ENCODE measurements around the gene DENND4C. TPM values are rescaled to one million over a fixed set of nuclear protein-coding genes. Genes with fewer than 3 reads are reported as not detected.
"Not testable (repeated sequence)": the region's sequence is repeated elsewhere in the genome, so short reads cannot be mapped to it uniquely, and the experiment has no call there.

DENND4C gene
- total RNA-seq, 3 donors from 2014 or later (not counting 1 experiment from before 2014, with no cell fraction given), result 82.6 to 115 (median 100) TPM

GRCh38 chr9:19188771-19189170 lies 41.7 kb upstream of the DENND4C start:
- Mint-ChIP-seq H3K4me3 (no peak overlapping the region), H3K27me3 (ENCODE audit: low read depth in 2 of 2) (no peaks in the 10 kb centered on the region), H3K9me3 (no peaks in the 10 kb centered on the region), H3K4me1 (peaks cover 25 to 32% of the 10 kb centered on the region in 2 donors), H3K36me3 (no peaks in the 10 kb centered on the region), H3K27ac (no peak overlapping the region)
- H3K36me3 ChIP-seq (ENCODE audit: control insufficient read depth, insufficient read depth, low read length), result no peaks in the 10 kb centered on the region
- ATAC-seq, result no peak
- intact Hi-C loops (cut with micrococcal nuclease), result no loop called here
- H3K27ac ChIP-seq (ENCODE audit: low read length), result no peak overlapping the region
- no peak overlapping the region for H3K4me3 ChIP-seq (ENCODE audit: low read length)
- no peak for DNase-seq
- no peaks in the 10 kb centered on the region for H3K9me3 ChIP-seq (ENCODE audit: control insufficient read depth, insufficient read depth, low read length)
- 96% methylated on average over 4 of the region's 5 CpGs for WGBS (ENCODE audit: insufficient coverage)
- peaks cover 23% of the 10 kb centered on the region for H3K4me1 ChIP-seq (ENCODE audit: control insufficient read depth, insufficient read depth, low read length)
- TF ChIP-seq, protein P1, sequence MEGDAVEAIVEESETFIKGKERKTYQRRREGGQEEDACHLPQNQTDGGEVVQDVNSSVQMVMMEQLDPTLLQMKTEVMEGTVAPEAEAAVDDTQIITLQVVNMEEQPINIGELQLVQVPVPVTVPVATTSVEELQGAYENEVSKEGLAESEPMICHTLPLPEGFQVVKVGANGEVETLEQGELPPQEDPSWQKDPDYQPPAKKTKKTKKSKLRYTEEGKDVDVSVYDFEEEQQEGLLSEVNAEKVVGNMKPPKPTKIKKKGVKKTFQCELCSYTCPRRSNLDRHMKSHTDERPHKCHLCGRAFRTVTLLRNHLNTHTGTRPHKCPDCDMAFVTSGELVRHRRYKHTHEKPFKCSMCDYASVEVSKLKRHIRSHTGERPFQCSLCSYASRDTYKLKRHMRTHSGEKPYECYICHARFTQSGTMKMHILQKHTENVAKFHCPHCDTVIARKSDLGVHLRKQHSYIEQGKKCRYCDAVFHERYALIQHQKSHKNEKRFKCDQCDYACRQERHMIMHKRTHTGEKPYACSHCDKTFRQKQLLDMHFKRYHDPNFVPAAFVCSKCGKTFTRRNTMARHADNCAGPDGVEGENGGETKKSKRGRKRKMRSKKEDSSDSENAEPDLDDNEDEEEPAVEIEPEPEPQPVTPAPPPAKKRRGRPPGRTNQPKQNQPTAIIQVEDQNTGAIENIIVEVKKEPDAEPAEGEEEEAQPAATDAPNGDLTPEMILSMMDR (IDR thresholded peaks at IDR 0.05), result no peak
- no peaks in the 10 kb centered on the region for H3K27me3 ChIP-seq (ENCODE audit: control insufficient read depth, insufficient read depth, low read length)

GRCh38 chr9:19192202-19193028 lies 38.1 kb upstream of the DENND4C start:
- DNase-seq, result no peak
- Histone ChIP-seq H3K27ac (ENCODE audit: low read length) (no peak overlapping the region), H3K36me3 (ENCODE audit: control insufficient read depth, insufficient read depth, low read length) (no peaks in the 10 kb centered on the region), H3K27me3 (ENCODE audit: control insufficient read depth, insufficient read depth, low read length) (no peaks in the 10 kb centered on the region), H3K4me1 (ENCODE audit: control insufficient read depth, insufficient read depth, low read length) (peaks cover 15% of the 10 kb centered on the region), H3K9me3 (ENCODE audit: control insufficient read depth, insufficient read depth, low read length) (no peaks in the 10 kb centered on the region), H3K4me3 (ENCODE audit: low read length) (no peak overlapping the region)
- peak overlapping the region; percentile 9 to 52 for H3K27ac Mint-ChIP-seq
- ATAC-seq, result no peak
- no peaks in the 10 kb centered on the region for H3K36me3 Mint-ChIP-seq
- intact Hi-C loops (cut with micrococcal nuclease), result no loop called here
- H3K4me1 Mint-ChIP-seq, result peaks cover 16 to 34% of the 10 kb centered on the region in 2 donors
- no peak overlapping the region for H3K4me3 Mint-ChIP-seq
- TF ChIP-seq, protein P1 (IDR thresholded peaks at IDR 0.05), result no peak
- H3K27me3 Mint-ChIP-seq (ENCODE audit: low read depth in 2 of 2), result no peaks in the 10 kb centered on the region
- H3K9me3 Mint-ChIP-seq, result no peaks in the 10 kb centered on the region
- WGBS (ENCODE audit: insufficient coverage), result 78% methylated on average over 1 of the region's 1 CpG

DNA sequence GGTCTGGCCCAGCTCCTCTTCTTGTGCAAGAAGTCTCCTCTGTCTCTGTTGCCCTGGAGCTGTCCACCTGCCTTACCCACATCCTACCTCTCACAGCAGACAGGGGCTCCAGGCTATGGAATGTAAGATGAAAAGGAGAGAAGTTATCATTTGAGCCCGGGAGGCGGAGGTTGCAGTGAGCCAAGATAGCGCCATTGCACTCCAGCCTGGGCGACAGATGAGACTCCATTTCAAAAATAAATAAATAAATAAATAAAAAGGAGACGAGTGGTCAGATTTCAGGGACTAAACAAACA lies 37.5 kb upstream of the DENND4C start:
- Histone ChIP-seq H3K4me3 (ENCODE audit: low read length) (no peak overlapping the region), H3K27me3 (ENCODE audit: control insufficient read depth, insufficient read depth, low read length) (no peaks in the 10 kb centered on the region), H3K36me3 (ENCODE audit: control insufficient read depth, insufficient read depth, low read length) (no peaks in the 10 kb centered on the region), H3K27ac (ENCODE audit: low read length) (no peak overlapping the region), H3K4me1 (ENCODE audit: control insufficient read depth, insufficient read depth, low read length) (peaks cover 15% of the 10 kb centered on the region), H3K9me3 (ENCODE audit: control insufficient read depth, insufficient read depth, low read length) (no peaks in the 10 kb centered on the region)
- intact Hi-C loops (cut with micrococcal nuclease), result no loop called here
- H3K4me3 Mint-ChIP-seq, result no peak overlapping the region
- TF ChIP-seq, protein P1 (IDR thresholded peaks at IDR 0.05), result no peak
- ATAC-seq (no peak), DNase-seq (no peak)
- peak overlapping the region; percentile 9 to 52 for H3K27ac Mint-ChIP-seq
- no CpG with 5 or more reads among the region's 5 CpGs for WGBS (ENCODE audit: insufficient coverage)
- H3K9me3 Mint-ChIP-seq, result no peaks in the 10 kb centered on the region
- H3K36me3 Mint-ChIP-seq, result no peaks in the 10 kb centered on the region
- peaks cover 16 to 34% of the 10 kb centered on the region in 2 donors for H3K4me1 Mint-ChIP-seq
- H3K27me3 Mint-ChIP-seq (ENCODE audit: low read depth in 2 of 2), result no peaks in the 10 kb centered on the region

- H3K9me3 ChIP-seq (ENCODE audit: control insufficient read depth, insufficient read depth, low read length); H3K9me3 Mint-ChIP-seq; H3K27me3 ChIP-seq (ENCODE audit: control insufficient read depth, insufficient read depth, low read length); H3K36me3 ChIP-seq (ENCODE audit: control insufficient read depth, insufficient read depth, low read length); H3K27me3 Mint-ChIP-seq (ENCODE audit: low read depth in 2 of 2); H3K4me3 ChIP-seq (ENCODE audit: low read length); H3K4me3 Mint-ChIP-seq; H3K36me3 Mint-ChIP-seq; intact Hi-C loops (cut with micrococcal nuclease); ATAC-seq; H3K27ac ChIP-seq (ENCODE audit: low read length); DNase-seq: not testable (repeated sequence)
- Mint-ChIP-seq H3K27ac (peak overlapping the region in 1 of 2 donors; percentile 9), H3K4me1 (peaks cover 16 to 34% of the 10 kb centered on the region in 2 donors)
- 89% methylated on average over 2 of the region's 2 CpGs for WGBS (ENCODE audit: insufficient coverage)
- peaks cover 15% of the 10 kb centered on the region for H3K4me1 ChIP-seq (ENCODE audit: control insufficient read depth, insufficient read depth, low read length)
Measured at GRCh38 chr9:19193358-19193973, 37.0 kb upstream of the DENND4C start.
